GM18909 (cell line): ENCODE results near the gene UBE2D3.

Source experiments
- ATAC-seq: cut with Tn5 transposase; IDR thresholded peaks from one replicate; pipeline ENCODE4 v1.9.1; 2021; ENCODE audit warnings: mild to moderate bottlenecking; ENCODE audit not compliant: unreplicated experiment, poor library complexity

Gene UBE2D3

DNA sequence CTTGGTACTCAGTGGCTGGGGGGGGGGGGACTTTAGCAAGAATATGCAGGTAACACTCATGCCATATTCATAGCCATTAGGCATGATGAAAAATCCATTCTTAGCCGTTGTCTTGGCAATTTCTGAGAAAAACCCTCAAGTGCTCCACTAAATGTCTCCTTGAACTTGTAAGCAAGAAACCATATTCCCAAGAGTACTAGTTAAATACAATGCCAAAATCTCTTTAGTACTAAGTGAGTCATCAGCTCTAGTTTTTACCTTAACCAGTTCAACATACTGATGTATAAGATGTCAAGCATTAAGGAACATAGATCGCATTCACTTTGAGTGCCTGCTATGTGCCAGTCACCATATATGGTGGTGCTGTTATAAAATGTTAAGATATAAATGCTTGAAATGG, 27.5 kb downstream of the UBE2D3 start:
- ATAC-seq = no peak

DNA sequence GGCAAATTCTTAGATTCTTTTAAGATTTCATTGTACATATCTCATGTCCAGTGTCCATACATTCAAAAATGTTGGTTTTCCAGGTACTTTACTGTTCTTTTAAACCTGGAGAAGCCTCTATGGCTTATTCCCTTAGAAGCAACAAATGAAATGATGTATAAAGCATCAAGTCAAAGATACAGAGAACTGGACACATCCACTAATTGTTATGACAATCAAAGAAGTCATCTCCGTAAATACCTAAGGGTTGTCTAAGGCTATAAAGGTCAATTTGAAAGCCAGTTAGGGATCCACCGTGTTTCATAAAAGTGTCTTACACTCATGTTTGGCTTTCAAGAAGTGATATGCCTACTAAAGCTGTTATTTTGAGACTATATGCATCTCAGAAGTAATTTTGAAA, 32.4 kb downstream of the UBE2D3 start:
- ATAC-seq = no peak

- ATAC-seq = no peak
These were observed 34.9 kb downstream of the UBE2D3 start for GRCh38 chr4:102792361-102792936.

GRCh38 chr4:102791318-102791835, 36.0 kb downstream of the UBE2D3 start:
- ATAC-seq = no peak

DNA sequence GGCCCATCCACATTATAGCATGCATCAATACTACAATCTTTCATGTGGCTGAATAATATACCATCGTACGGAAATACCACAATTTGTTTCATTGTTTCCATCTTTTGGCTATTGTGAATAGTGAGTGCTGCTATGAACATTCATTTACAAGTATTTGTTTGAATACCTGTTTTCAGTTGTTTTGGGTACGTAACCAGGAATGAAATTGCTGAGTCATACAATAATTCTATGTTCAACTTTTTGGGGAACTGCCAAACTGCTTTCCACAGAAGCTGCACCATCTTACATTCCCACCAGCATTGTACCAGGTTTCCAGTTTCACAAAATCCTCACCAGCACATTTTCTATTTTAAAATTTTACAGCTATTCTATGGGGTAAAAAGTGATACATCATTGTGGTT, 38.0 kb downstream of the UBE2D3 start:
- ATAC-seq = no peak

- no peak for ATAC-seq
These were observed 39.4 kb downstream of the UBE2D3 start for GRCh38 chr4:102787944-102788343.

DNA sequence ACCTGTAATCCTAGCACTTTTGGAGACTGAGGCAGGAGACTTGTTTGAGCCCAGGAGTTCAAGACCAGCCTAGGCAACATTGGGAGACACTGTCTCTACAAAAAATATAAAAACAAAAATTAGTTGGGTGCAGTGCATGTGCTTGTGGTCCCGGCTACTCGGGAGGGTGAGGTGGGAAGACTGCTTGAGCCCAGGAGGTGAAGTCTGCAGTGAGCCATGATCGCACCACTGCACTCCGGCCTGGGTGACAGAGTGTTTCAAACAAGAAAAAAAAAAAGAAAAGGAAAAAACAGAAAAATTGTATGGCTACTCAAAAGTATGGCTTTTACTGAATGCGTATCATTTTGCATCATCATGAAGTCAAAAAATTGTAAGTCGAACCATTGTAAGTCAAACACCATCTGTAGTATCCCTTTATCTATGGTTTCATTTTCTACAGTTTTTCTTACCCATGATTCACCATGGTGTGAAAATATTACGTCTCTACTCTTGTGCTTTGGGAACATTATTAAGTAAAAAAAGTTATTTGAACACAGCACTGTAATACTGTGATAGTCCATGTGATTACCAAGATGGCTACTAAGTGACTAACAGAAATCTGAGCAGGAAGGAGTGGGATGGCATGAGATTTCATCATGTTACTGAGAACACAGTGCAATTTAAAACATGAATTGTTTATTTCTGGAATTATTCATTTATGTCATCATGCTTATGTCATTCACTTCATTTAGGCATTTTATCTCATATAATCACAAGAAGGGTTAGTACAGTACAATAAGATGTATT, 40.1 kb downstream of the UBE2D3 start:
- no peak for ATAC-seq

DNA sequence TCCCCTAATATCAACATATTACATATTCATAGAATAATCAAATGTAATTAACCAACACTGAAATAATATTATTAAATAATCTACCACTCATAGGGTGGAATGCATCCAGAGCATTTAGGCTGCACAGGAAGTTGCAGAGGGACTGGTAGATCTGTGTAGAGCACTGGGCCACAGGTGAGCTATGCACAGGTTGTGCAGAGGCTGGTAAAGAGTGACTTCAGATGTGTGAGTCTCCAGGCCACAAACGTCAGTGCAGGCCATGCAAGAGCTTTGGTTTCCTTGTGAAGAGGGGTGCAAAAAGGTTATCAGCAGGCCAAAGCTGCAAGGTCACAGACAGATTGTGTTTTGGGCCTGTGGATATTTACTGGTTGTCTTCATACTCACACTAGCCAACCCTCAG, 41.1 kb downstream of the UBE2D3 start:
- ATAC-seq = no peak

DNA sequence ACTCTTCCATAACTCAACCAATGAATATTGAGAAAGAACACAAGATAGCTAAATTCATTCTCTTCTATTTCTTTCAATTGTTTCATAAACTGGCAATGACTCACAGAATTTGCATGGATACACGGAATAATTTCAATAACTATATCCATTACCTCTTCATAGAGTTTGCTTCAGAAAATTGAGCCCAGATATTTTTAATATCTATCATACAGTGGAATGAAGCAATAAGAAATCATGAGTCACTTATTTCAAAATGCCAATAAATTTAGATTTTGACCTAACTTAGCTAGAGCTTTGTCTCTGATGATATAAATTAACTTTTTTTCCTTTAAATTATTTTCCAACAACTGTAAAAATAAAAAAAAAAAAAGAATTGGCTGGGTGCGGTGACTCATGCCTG, 44.3 kb downstream of the UBE2D3 start:
- no peak for ATAC-seq

GRCh38 chr4:102781570-102781969, 45.8 kb downstream of the UBE2D3 start:
- no peak for ATAC-seq

DNA sequence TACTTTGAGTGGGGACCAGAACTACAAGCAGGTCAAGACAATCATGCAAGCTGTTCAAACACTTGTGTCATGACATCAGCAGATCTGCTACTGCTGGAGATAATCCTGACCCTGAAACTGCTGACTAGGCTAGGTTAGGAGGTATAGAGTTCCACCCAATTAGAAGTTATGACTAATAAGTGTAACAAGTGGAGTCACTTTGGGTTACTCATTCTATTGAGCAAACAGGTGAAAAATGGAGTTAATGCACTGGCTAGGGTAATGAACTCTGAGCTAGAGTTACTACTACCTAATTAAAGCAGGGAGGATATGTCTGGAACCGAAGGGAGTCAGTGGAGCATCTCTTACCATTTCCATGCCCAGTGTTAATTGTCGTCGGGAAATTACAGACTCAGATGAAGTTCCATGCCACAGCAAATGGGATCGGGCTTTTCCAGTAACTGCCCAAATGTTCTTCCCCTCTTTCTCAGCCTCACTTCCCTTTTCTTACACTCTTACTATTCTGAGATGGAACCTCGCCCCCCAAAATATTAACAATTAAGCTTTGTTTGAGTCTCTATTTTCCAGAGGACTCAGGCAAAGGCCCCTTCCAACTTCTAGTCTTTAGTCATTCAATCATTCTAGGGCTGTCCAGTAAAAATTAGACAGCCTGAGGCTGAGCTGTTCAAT, 46.7 kb downstream of the UBE2D3 start:
- ATAC-seq = no peak

DNA sequence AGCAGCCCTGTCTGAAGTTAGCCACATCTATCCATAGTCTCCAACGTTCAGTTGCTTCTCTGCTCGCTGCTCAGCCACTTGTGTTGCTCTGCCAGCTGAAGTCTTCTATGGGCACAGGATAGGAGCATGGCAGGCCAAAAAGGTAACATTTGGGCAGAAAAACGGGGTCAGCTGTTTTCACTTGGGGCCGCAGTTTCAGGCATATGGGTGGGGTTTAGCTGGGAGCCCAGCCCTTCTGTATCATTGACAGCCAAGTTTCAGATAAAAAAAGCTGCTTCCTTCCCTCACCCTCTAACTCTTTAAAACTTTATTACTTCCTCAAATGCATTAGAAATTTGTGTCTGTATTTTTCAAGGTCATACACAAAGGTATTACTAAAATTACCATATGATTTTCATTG, 48.1 kb downstream of the UBE2D3 start:
- ATAC-seq = no peak

GRCh38 chr4:102778720-102779119, 48.6 kb downstream of the UBE2D3 start:
- ATAC-seq = no peak

DNA sequence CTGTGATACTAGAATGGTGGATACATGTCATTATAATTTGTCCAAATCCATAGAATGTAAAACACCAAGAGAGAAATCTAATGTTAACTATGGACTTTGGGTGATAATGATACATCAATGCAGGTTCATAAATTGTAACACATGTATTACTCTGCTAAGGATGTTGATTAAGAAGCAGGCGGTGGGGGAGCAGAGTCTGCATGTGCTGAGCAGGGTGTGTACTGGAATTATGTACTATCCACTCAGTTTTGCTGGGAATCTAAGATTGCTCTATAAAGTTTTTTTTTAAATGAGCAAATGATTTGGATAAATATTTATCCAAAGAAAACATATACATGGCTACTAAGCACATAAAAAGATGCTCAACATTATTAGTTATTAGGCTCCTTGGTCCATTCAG, 51.5 kb downstream of the UBE2D3 start:
- ATAC-seq = no peak

DNA sequence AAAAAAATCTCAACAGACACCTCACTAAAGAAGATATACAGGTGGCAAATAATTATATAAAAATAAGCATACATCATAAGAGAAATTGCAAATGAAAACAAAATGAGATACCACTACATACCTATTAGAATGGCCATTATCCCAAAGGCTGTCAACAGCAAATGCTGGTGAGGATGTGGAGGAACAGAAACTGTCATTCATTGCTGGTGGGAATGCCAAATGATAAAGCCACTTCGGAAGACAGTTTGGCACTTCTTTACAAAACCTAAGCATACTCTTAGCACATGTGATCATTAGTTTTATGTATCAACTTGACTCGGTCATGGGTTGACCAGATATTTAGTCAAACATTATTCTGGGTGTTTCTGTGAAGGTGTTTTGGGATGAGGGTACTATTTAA, 53.1 kb downstream of the UBE2D3 start:
- no peak for ATAC-seq

DNA sequence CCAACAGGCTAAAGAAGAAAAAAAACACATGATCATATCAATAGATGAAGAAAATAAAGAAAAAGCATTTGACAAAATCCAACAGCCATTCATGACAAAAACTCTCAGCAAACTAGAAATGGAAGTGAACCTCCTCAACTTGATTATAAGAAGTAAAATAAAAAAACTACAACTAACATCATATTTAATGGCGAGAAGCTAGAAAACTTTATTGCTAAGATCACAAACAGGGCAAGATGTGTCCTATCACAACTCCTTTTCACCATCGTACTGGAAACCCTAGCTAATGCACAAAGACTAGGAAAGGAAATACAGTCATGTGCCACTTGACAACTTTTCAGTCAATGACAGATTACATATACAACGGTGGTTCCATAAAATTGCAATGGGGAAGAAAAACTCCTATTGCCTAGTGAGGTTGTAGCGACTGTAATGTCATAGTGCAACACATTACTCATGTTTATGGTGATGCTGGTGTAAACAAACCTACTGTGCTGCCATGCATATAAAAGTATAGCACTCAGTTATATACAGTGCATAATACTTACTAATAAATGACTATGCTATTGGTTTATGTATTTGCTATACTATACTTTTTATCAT, 54.5 kb downstream of the UBE2D3 start:
- no peak for ATAC-seq

- ATAC-seq = no peak
These were observed 62.5 kb downstream of the UBE2D3 start for GRCh38 chr4:102764901-102765300.

- ATAC-seq = no peak
These were observed 65.4 kb downstream of the UBE2D3 start for GRCh38 chr4:102761906-102762305.

- ATAC-seq = peak; percentile 31
These were observed 66.1 kb downstream of the UBE2D3 start for GRCh38 chr4:102761296-102761701.

DNA sequence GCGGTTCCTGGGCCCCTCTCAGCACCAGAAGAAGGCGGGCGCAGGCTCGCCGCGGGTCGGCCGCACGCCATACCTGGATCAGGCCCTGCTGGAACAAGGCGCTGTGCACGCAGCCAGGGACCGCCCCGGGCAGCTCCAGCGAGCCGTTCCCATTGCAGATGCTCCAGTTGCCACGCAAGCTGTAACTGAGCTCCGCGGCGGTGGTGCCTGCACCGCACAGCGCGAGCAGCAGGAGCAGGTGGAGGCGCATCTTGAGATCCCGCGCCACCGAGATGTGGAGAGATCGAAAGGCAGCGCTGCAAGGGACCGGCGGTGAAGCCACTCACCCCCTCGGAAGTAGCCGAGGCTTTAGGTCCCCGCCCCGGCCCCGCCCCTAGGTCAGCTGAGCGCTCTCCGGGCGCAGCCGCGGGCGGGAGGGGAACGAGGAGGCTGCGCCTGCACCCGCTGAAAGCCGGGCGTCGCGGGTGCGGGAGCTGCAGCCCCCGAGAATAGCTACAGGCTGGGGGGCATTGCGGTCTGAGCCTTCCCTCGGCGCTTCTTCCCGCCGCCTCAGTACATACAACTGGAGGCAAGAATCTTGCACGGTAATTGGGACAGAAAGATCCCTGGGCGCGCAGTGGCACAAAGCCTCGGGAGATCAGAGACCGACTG, 66.6 kb downstream of the UBE2D3 start, which contains the start of gene MANBA:
TSS of gene MANBA (minus strand) at position 324 of the 651 bp plus-strand sequence. CDS start at position 250, 74 bp downstream.
- peak; percentile 94 for ATAC-seq
